Testis (tissue), 2 donors: ENCODE results near the gene CRABP2.

ENCODE experiments used
- POLR2A ChIP-seq: fragments of 450-650 bp; IDR thresholded peaks from one replicate; pipeline ENCODE4 v1.6.1; 2017; ENCODE audit warnings: antibody characterized with exemption, mild to moderate bottlenecking, moderate library complexity
- TF ChIP-seq, protein P1 (sequence below), 3 experiments: fragments of 450-650 bp in 2 of 3; fragments of 200-600 bp in 1 of 3; sonication (generic) in 1 of 3; IDR thresholded peaks; one replicate each; pipeline ENCODE4 v1.5.1; 2016 to 2019; ENCODE audit warnings: antibody characterized with exemption in 3 of 3, mild to moderate bottlenecking in 2 of 3, moderate library complexity in 1 of 3

DNA sequence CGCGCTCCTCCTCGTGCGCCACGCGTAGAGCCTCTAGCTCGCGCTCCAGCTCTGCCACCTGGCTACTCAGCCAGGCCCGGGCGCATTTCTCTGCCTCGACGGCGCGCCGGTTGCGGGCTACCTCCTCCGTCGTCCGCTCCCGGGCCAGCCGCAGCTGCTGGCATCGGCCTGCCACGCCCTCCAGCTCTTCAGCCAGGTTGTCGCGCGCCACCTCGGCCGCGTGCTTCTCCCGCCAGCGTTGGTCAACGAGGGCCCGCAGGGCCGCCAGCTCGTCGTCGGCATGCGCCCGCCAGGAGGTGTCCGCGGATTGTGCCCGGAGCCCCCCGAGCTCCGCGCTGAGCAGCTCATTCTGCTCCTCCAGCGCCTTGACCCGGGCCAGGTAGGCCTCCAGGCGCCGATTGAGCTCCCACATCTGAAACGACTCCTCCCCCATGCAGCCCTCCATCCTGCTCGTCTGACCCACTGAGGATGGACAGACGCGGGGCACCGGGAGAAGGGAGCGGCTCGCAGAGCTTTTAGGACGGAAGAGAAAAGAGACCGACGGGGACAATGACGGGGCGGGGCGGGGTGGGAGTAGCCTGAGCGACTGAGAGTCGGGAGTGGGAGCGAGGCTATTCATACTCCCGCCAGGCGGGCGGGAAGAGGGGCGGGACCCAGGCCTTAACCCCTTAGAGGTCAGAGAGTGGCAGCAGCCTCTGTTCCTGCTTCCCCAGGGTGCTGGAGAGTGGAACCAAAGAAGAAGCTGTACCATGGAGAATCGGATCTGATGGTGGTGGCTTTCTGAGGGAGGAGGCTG, 28.4 kb downstream of the CRABP2 start, which contains the start of gene NES:
- TF ChIP-seq POLR2A, result no peak
- TF ChIP-seq, protein P1, sequence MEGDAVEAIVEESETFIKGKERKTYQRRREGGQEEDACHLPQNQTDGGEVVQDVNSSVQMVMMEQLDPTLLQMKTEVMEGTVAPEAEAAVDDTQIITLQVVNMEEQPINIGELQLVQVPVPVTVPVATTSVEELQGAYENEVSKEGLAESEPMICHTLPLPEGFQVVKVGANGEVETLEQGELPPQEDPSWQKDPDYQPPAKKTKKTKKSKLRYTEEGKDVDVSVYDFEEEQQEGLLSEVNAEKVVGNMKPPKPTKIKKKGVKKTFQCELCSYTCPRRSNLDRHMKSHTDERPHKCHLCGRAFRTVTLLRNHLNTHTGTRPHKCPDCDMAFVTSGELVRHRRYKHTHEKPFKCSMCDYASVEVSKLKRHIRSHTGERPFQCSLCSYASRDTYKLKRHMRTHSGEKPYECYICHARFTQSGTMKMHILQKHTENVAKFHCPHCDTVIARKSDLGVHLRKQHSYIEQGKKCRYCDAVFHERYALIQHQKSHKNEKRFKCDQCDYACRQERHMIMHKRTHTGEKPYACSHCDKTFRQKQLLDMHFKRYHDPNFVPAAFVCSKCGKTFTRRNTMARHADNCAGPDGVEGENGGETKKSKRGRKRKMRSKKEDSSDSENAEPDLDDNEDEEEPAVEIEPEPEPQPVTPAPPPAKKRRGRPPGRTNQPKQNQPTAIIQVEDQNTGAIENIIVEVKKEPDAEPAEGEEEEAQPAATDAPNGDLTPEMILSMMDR (IDR thresholded peaks at IDR 0.05), result no peak
